Measurements from ENCODE around the gene CRAT. TPM values are rescaled to one million over a fixed set of nuclear protein-coding genes. Genes with fewer than 3 reads are reported as not detected.
"Not testable (repeated sequence)": the region's sequence is repeated elsewhere in the genome, so short reads cannot be mapped to it uniquely, and the experiment has no call there.

The CRAT gene
- polyA plus RNA-seq, 1 donor (not counting 4 experiments of a cell fraction or from before 2014, with no cell fraction given) = 6.5 TPM

DNA sequence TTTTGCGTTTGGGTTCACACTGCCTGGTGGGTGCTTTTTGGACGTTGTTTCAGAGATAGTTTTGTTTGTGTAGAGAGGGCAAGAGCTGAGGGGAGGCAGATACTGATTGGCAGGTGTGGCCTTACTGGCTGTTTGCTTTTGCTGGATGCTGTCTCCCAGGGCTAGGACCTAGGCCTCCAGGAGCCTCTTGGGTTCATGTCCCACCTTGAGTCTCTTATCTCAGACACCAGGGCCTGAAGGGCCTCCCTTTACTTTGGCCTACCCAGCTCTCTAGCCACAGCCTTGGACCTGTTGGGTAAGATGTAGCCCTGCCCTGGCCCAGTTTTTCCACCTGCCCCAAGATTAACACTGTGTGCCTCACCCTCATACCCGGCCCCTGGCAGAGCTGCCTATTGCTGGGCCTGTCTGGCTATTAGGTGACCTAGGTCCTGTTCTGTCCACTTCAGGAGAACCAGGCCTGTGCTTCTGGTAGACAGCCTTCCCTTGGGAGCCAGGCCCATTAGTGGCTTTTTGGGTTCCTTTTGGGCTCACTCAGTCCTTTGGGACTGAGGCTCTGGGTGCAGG is 14.0 kb upstream of the CRAT start:
- Histone ChIP-seq H3K4me3 (ENCODE audit: control insufficient read depth in 2 of 3, extremely low read depth in 1 of 3, insufficient read depth in 2 of 3, low read depth in 1 of 3, low read length in 3 of 3) (no peak overlapping the region), H3K4me1 (ENCODE audit: control insufficient read depth, extremely low read depth, insufficient read depth, low read length) (no peaks in the 10 kb centered on the region), H3K79me2 (ENCODE audit: control insufficient read depth, insufficient read depth, low read length) (no peaks in the 10 kb centered on the region), H4K20me1 (ENCODE audit: control insufficient read depth, extremely low read depth, insufficient read depth, low read length) (no peaks in the 10 kb centered on the region), H3K36me3 (ENCODE audit: control insufficient read depth in 2 of 2, extremely low read depth in 1 of 2, insufficient read depth in 2 of 2, low read length in 2 of 2) (peaks cover 23 to 26% of the 10 kb centered on the region in 2 experiments), H3K27ac (ENCODE audit: control insufficient read depth, insufficient read depth, low read length) (no peak overlapping the region), H2AFZ (ENCODE audit: control insufficient read depth, low read length) (no peak overlapping the region), H3K9me3 (ENCODE audit: control insufficient read depth, low read depth, low read length) (no peaks in the 10 kb centered on the region), H3K27me3 (ENCODE audit: control insufficient read depth, extremely low read depth, insufficient read depth, low read length) (no peaks in the 10 kb centered on the region), H3K9me1 (ENCODE audit: control insufficient read depth, extremely low read depth, insufficient read depth, low read length) (no peaks in the 10 kb centered on the region), H3K4me2 (ENCODE audit: control insufficient read depth, extremely low read depth, insufficient read depth, low read depth, low read length) (no peak overlapping the region), H3K9ac (ENCODE audit: control insufficient read depth, extremely low read depth, insufficient read depth, low read length) (no peak overlapping the region)
- TF ChIP-seq, protein P1, sequence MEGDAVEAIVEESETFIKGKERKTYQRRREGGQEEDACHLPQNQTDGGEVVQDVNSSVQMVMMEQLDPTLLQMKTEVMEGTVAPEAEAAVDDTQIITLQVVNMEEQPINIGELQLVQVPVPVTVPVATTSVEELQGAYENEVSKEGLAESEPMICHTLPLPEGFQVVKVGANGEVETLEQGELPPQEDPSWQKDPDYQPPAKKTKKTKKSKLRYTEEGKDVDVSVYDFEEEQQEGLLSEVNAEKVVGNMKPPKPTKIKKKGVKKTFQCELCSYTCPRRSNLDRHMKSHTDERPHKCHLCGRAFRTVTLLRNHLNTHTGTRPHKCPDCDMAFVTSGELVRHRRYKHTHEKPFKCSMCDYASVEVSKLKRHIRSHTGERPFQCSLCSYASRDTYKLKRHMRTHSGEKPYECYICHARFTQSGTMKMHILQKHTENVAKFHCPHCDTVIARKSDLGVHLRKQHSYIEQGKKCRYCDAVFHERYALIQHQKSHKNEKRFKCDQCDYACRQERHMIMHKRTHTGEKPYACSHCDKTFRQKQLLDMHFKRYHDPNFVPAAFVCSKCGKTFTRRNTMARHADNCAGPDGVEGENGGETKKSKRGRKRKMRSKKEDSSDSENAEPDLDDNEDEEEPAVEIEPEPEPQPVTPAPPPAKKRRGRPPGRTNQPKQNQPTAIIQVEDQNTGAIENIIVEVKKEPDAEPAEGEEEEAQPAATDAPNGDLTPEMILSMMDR (optimal IDR thresholded peaks at IDR 0.05 in 1 of 3, IDR thresholded peaks at IDR 0.05 in 1 of 3, conservative IDR thresholded peaks at IDR 0.05 in 1 of 3; ENCODE audit: extremely low read depth in 1 of 3, insufficient read depth in 2 of 3, low read length in 3 of 3) = no peak
- TF ChIP-seq EZH2 (IDR thresholded peaks at IDR 0.05; ENCODE audit: low read length) = no peak
- FAIRE-seq (no peak), DNase-seq (ENCODE audit: low read depth, low spot score) (no peak)
- dilution Hi-C loops (cut with MboI; ENCODE audit: extremely low pct_ligation_motif_present, low sequenced_read_pairs) = no loop called here

DNA sequence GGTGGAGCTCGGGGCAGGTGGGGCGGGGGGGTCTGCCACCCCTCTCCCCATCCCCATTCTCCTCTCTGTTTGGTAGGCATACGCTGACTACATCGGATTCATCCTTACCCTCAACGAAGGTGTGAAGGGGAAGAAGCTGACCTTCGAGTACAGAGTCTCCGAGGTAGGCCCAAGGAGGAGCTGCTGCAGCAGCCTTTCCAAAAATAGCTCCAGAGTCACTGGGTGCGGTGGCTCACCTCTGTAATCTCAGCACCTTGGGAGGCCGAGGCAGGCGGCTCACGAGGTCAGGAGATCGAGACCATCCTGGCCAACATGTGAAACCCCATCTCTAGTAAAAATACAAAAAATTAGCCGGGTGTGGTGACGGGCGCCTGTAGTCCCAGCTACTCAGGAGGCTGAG is 12.4 kb upstream of the CRAT start:
- peaks cover 20 to 23% of the 10 kb centered on the region in 2 experiments for H3K36me3 ChIP-seq (ENCODE audit: control insufficient read depth in 2 of 2, extremely low read depth in 1 of 2, insufficient read depth in 2 of 2, low read length in 2 of 2)
- DNase-seq (ENCODE audit: low read depth, low spot score); H3K4me2 ChIP-seq (ENCODE audit: control insufficient read depth, extremely low read depth, insufficient read depth, low read depth, low read length); H3K27ac ChIP-seq (ENCODE audit: control insufficient read depth, insufficient read depth, low read length); H3K9me3 ChIP-seq (ENCODE audit: control insufficient read depth, low read depth, low read length); H3K9me1 ChIP-seq (ENCODE audit: control insufficient read depth, extremely low read depth, insufficient read depth, low read length); FAIRE-seq; H3K79me2 ChIP-seq (ENCODE audit: control insufficient read depth, insufficient read depth, low read length); H3K27me3 ChIP-seq (ENCODE audit: control insufficient read depth, extremely low read depth, insufficient read depth, low read length); H3K9ac ChIP-seq (ENCODE audit: control insufficient read depth, extremely low read depth, insufficient read depth, low read length); H2AFZ ChIP-seq (ENCODE audit: control insufficient read depth, low read length); H4K20me1 ChIP-seq (ENCODE audit: control insufficient read depth, extremely low read depth, insufficient read depth, low read length); H3K4me3 ChIP-seq (ENCODE audit: control insufficient read depth in 2 of 3, extremely low read depth in 1 of 3, insufficient read depth in 2 of 3, low read depth in 1 of 3, low read length in 3 of 3); H3K4me1 ChIP-seq (ENCODE audit: control insufficient read depth, extremely low read depth, insufficient read depth, low read length); dilution Hi-C loops (cut with MboI; ENCODE audit: extremely low pct_ligation_motif_present, low sequenced_read_pairs): not testable (repeated sequence)

DNA sequence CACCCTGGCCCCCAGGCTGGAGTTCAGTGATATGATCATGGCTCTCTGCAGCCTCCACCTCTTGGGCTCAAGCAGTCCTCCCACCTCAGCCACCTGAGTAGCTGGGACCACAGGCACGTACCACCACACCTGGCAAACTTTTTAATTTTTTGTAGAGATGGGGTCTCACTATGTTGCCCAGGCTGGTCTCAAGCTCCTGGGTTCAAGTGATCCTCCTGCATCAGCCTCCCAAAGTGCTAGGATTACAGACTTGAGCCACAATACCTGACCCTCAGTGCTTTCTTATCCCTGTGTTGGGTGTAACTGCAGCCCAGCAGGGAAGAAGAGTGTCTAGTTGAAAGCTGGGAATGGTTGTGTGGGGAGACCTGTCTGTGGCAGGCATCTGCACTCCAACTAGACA is 11.5 kb upstream of the CRAT start:
- Histone ChIP-seq H3K9ac (ENCODE audit: control insufficient read depth, extremely low read depth, insufficient read depth, low read length) (no peak overlapping the region), H3K27me3 (ENCODE audit: control insufficient read depth, extremely low read depth, insufficient read depth, low read length) (no peaks in the 10 kb centered on the region), H3K36me3 (ENCODE audit: control insufficient read depth in 2 of 2, extremely low read depth in 1 of 2, insufficient read depth in 2 of 2, low read length in 2 of 2) (peaks cover 16 to 19% of the 10 kb centered on the region in 2 experiments), H3K4me1 (ENCODE audit: control insufficient read depth, extremely low read depth, insufficient read depth, low read length) (no peaks in the 10 kb centered on the region), H3K9me1 (ENCODE audit: control insufficient read depth, extremely low read depth, insufficient read depth, low read length) (no peaks in the 10 kb centered on the region), H3K9me3 (ENCODE audit: control insufficient read depth, low read depth, low read length) (no peaks in the 10 kb centered on the region), H3K79me2 (ENCODE audit: control insufficient read depth, insufficient read depth, low read length) (peaks cover 8% of the 10 kb centered on the region), H4K20me1 (ENCODE audit: control insufficient read depth, extremely low read depth, insufficient read depth, low read length) (no peaks in the 10 kb centered on the region), H3K4me3 (ENCODE audit: control insufficient read depth in 2 of 3, extremely low read depth in 1 of 3, insufficient read depth in 2 of 3, low read depth in 1 of 3, low read length in 3 of 3) (no peak overlapping the region), H2AFZ (ENCODE audit: control insufficient read depth, low read length) (no peak overlapping the region), H3K27ac (ENCODE audit: control insufficient read depth, insufficient read depth, low read length) (no peak overlapping the region), H3K4me2 (ENCODE audit: control insufficient read depth, extremely low read depth, insufficient read depth, low read depth, low read length) (no peak overlapping the region)
- FAIRE-seq = no peak
- TF ChIP-seq, protein P1 (optimal IDR thresholded peaks at IDR 0.05 in 1 of 3, IDR thresholded peaks at IDR 0.05 in 1 of 3, conservative IDR thresholded peaks at IDR 0.05 in 1 of 3; ENCODE audit: extremely low read depth in 1 of 3, insufficient read depth in 2 of 3, low read length in 3 of 3) = no peak
- no peak for TF ChIP-seq EZH2 (IDR thresholded peaks at IDR 0.05; ENCODE audit: low read length)
- DNase-seq (ENCODE audit: low read depth, low spot score) = no peak
- dilution Hi-C loops (cut with MboI; ENCODE audit: extremely low pct_ligation_motif_present, low sequenced_read_pairs) = no loop called here

Measured in keratinocyte (primary cell).